HG03565 (cell line): Measurements from ENCODE around the gene TFF3.

Source experiments
- ATAC-seq: cut with Tn5 transposase; IDR thresholded peaks from one replicate; pipeline ENCODE4 v1.9.1; 2021; ENCODE audit warnings: mild to moderate bottlenecking, moderate library complexity; ENCODE audit not compliant: unreplicated experiment

The TFF3 gene

DNA sequence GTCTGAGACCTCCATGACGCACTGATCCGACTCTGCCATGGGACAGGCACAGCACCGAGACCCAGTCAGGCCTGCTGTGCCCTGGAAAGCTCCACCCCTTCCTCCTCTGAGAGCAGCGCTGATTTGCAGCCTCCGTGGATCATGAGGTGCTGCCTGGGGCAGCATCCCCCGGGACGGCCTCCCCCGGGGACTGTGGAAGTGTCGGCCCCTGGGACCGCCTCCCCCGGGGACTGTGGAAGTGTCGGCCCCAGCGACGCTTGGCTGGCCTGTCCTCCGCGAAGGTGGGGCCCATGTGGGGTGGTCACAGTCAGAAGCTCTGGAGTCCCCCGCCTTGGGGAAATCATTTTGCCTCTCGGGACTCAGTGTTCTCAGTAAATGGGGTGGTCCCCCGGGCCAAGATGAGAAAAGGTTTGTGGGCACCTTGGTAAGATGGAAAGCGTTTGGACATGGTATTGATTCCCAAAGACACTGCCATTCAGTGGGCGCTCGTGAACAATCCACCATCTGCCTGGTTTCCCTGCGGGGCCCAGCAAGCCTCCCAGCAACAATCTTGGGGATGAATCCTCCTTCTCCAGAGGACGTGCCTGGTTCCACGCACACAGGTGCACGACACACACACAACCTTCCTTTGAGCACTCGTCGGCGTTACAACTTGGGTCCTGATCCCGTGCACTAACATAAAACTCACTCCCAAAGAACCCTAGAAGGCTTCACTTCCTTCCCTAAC is 32.6 kb upstream of the TFF3 start:
- ATAC-seq: no peak

DNA sequence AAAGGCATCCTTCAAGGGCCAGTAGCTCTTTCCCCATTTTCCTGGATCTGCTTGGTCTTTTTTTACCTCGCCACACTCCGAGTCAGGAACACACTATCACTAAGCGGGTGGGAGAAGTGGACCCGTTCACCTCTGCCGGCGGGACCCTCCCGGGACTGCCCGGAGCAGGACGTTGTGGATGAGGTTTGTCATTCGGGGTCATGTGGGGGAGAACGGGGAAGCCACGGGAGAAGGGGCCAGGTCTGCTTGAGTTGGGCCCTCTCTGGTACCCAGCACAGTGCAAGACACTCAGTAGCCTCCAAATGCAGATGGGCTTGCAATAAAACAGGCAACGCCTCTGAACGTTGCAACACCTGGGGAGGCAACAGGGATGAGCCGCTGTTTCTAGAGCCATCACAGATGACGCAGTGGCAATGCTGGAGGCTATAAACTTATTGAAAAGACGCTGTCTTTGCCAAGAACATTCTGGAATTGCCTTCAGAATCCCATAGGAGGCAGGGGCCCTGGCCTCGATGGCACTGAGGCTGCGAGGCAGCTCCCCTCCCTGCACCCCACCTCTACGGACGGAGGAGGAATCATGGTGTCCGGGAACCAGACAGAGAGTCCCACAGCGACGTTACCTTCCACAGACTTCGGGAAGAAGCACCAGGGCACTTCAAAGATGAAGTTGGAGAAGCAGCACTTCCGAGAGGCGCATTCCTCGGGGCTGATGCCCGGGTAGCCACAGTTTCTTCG is 31.8 kb upstream of the TFF3 start:
- no peak for ATAC-seq

- ATAC-seq: no peak
Observed at GRCh38 chr21:42346441-42346840, 31.2 kb upstream of the TFF3 start.

DNA sequence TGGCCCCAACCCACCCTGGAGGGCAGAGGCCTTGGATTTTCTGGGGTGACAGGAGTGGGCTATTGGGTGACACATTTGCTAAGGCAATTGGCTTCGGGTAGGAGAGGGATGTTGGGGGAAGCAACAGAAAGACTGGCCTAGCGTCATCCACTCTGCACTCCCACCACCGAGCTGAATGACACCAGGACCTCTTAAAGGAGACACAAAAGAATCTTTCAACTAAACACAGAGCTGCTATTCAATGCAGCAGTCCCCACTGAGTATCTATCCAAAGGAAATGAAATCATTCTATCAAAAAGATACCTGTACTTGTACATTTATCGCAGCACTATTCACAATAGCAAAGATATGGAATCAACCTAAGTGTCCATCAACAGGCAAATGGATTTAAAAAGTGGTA is 29.4 kb upstream of the TFF3 start:
- ATAC-seq: no peak

- ATAC-seq: no peak
Observed at GRCh38 chr21:42343963-42344510, 28.8 kb upstream of the TFF3 start.

DNA sequence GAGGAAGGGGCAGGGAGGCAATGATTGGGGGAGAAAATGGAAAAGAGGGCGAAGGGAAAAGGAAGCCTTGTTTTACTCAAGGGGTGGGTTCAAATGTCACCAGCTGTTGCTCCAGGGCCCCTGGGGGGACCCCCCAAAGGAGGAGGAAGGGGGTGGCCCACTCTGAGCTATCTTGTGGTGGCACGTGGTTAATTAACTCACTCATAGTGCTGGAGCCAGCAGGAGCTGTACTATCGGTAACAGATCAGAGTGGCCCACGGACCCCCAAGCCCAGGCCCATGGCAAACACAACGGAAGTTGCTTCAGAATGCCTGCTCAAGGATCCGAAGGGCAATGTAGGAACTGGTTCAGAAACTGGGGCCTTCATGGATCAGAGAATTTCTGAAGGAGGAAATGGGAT is 28.3 kb upstream of the TFF3 start:
- ATAC-seq: no peak

DNA sequence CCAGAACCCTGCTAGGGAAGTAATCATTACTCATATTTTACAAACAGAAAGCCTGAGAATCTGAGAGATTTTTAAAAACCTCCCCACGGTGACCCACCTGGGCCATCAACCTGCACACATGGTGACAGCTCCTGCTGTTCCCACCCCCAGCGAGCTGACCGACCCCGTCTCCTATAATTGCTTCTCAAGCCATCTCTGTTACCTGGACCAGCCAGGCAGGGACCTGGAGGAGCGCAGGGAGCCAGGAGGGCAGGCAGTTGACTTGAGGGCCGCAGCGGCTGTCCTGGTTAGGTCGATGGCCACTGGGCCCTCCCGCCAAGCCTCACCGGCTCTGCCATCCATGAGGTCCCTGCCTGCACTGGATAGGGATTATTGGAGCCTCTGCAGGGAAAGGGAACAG is 27.9 kb upstream of the TFF3 start:
- ATAC-seq: no peak

- no peak for ATAC-seq
Observed at GRCh38 chr21:42341776-42342542, 26.8 kb upstream of the TFF3 start.

DNA sequence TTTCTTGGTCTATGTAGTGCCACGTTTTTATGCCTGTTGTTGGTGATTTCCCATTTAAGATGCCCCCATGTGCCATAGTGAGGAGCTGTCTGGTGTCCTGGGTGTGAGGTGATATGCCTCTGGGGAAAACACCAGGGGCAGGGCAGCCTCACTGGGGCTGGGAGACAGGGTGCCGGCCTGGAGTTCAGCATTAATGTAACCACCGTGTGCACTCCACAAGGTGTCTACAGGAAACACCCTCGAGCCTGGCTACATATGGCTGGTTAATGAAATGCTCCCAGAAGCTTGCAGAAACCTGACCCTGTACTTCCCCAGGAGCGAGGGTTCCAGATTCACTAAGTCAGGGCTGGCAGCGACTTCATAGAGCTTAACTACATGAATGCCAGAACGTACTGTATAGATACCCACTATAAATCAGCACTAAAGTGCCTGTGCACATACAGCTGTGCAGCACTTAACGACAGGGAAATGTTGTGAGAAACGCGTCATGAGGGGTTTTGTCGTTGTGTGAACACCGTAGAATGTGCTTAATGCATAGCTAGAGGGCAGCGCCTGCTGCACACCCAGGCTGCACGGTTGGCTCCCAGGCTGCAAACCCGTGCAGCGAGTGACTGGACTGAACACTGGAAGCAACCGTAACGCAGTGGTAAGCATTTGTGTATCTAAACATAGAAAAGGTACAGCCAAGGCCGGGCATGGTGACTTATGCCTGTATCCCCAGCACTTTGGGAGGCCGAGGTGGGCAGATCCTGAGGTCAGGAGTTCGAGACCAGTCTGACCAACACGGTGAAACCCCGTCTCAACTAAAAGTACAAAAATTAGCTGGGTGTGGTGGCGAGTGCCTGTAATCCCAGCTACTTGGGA is 25.2 kb upstream of the TFF3 start:
- no peak for ATAC-seq

DNA sequence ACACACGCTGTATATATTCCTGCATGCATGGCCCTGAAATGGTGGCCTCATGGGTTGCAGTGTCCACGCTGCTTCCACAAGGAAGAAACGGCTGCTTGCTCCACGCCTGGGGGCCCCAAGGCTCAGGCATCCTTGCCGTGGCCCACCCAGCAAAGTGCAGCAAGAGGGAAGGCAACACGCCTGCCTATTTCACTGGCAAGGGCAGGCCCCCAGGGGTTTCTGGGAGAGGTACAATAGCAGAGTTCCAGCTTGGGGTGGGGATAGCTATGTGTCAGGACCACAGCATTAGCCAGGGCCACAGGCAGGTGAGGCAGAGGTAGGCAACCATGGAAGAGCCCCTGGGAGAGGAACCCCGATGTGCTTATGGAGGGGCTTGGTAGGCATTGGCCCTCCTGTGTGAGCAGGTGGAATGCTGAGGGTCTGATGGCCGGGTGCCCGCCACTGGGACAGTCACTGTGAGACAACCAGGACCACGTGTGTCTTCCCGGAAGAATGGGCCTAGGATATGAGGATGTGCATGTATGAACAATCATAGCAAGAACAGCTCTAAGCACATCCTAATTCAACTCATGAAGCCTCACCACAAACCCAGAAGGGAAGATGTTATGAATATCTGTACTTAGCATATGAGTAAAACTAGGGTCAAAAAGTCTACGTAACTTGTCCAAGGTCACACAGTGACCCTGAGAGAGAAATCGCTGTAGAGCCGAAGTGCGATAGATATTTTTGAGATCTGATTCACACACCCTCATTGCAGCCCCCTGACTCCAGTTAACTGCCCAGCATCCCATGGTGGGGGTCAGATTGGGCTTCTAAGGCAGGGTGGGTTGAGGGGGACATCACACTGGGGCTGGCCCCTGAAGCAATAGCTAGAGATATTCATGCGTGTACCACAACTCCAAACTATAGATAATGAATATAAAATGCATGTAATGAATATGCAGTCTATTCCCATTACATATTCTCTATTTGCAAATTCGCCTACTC is 23.8 kb upstream of the TFF3 start:
- no peak for ATAC-seq

DNA sequence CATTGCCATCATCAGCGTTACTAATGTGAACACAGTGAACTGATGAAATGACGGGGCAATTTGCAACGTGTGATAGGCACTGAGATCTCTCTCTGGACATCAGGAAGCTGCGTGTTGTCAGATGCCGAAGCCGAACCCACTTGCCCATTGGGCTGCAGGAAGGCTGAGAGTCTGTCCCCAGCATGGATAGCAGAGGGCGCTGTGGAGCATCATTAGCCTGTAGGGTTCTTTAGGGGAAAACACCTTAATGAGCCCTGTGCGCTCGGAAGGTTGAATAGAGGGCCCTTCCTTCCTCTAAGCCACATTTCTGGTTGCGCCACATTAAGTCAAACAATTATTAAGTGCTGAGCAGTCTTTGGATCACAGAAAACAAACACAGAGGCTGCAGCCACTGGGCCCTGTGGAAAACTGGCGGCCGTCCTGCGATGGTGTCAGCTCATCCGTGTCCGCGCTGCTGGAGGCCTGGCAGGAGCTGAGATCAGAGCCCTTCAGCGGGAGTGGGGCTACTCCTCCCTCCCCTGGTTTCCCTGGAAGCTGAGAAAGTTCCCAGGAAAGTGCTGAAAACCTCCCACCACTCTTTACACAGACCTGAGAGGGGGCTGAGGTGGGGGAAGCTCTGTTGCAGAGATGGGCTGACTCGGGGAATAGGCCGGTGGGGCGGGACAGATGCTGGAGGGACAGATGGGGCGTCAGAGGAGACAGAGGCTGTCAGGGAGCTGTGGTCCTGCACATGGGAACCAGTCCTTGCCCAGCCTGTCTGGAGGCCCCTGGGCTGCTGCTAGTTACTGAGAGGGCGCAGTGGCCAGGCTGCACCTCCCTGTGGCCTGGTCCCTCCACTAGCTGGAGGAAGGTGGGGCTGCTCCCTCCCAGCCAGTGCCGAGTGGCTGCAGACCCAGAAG is 22.9 kb upstream of the TFF3 start:
- ATAC-seq: no peak

- ATAC-seq: no peak
Observed at GRCh38 chr21:42337276-42337675, 22.1 kb upstream of the TFF3 start.

GRCh38 chr21:42336054-42336453 is 20.8 kb upstream of the TFF3 start:
- no peak for ATAC-seq

DNA sequence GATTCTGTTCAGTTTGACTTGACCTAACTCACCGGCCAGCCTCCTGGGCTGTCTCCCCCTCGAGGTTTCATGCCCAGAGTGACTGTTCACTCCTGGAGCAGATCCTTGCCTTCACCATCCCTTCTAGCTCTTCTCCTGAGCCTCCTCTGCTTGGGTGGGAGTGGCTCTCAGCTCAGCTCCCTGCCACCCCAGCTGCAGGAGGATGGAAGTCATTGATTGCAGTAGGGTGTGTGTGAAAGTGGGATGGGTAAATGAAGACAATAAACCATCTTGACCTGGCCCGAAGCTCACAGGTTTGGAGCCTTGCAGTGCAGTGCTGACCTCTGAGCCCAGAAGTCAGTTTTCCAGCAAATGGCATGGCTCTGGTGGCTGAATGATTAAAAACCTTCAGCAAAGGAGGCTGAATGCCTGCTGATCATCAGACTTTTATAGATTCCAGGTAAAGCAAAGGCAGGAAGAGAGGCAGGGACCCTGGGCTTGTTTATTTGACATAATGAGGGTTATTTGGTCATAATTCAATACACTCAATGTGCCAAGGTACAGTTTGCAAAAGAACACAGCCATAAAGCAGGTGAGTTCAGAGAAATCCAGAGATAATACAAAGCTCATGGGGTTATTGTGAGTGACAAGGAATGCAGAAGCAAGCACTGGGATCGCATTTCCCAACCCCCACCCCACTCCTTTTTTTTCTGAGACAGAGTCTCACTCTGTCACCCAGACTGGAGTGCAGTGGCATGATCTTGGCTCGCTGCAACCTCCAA is 17.5 kb upstream of the TFF3 start:
- no peak for ATAC-seq

DNA sequence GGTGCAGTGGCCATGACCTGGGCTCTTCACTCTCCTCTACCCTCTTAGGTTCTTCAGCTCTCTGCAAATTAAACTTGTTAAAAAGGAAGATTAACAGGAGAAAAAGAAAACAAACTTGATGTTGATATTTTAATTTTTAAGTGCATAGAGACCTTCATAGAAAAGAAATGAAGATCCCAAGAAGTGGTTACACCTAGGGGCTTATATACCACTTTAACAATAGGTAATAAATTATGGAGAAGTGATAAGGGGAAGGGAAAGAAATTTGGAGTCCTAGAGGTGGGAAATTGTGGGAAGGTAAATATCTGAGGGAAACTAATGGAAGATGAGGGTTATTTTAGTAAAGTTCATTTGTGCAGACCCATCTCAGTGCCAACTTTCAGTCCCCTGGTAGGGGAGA is 16.5 kb upstream of the TFF3 start:
- ATAC-seq: no peak

- no peak for ATAC-seq
Observed at GRCh38 chr21:42330380-42331371, 15.5 kb upstream of the TFF3 start.

- ATAC-seq: no peak
Observed at GRCh38 chr21:42324896-42325295, 9.7 kb upstream of the TFF3 start.
